Activated naive CD8-positive, alpha-beta T cell treated with anti-CD3 and anti-CD28 coated beads, Interleukin-2, amount 50 U/mL, for 24 hours (primary cell): Measurements from ENCODE around the gene APOBEC3G.
"Not testable (repeated sequence)": the region's sequence is repeated elsewhere in the genome, so short reads cannot be mapped to it uniquely, and the experiment has no call there.

Experiments
- ATAC-seq: fragments of 150-1000 bp; cut with Tn5 transposase; one replicate; pipeline ENCODE4 v1.10.0; 2021
- DNase-seq: peaks from one replicate; pipeline ENCODE4 v3.0.0; 2021
- H3K27ac Mint-ChIP-seq: one replicate; pipeline ENCODE4 v1.8.0; 2021; ENCODE audit warnings: mild to moderate bottlenecking, mixed read lengths
- H3K27me3 Mint-ChIP-seq: one replicate; pipeline ENCODE4 v1.8.0; 2021; ENCODE audit warnings: mixed read lengths
- H3K36me3 Mint-ChIP-seq: one replicate; pipeline ENCODE4 v1.8.0; 2021; ENCODE audit warnings: low read depth, mixed read lengths
- H3K4me1 Mint-ChIP-seq: one replicate; pipeline ENCODE4 v1.8.0; 2021; ENCODE audit warnings: mixed read lengths
- H3K4me3 Mint-ChIP-seq: one replicate; pipeline ENCODE4 v1.8.0; 2021; ENCODE audit warnings: mild to moderate bottlenecking, moderate library complexity, mixed read lengths
- H3K9me3 Mint-ChIP-seq: one replicate; pipeline ENCODE4 v1.8.0; 2021; ENCODE audit warnings: mixed read lengths

Gene APOBEC3G

GRCh38 chr22:39049486-39049885 is 27.6 kb upstream of the APOBEC3G start:
- H3K27ac Mint-ChIP-seq, ATAC-seq, H3K9me3 Mint-ChIP-seq, H3K27me3 Mint-ChIP-seq, H3K36me3 Mint-ChIP-seq, H3K4me3 Mint-ChIP-seq, H3K4me1 Mint-ChIP-seq, DNase-seq: not testable (repeated sequence)

- not testable (repeated sequence) for H3K36me3 Mint-ChIP-seq, DNase-seq, H3K4me3 Mint-ChIP-seq, H3K27ac Mint-ChIP-seq, H3K27me3 Mint-ChIP-seq, H3K4me1 Mint-ChIP-seq, H3K9me3 Mint-ChIP-seq, ATAC-seq
These were observed 25.1 kb upstream of the APOBEC3G start for GRCh38 chr22:39051844-39052495.

DNA sequence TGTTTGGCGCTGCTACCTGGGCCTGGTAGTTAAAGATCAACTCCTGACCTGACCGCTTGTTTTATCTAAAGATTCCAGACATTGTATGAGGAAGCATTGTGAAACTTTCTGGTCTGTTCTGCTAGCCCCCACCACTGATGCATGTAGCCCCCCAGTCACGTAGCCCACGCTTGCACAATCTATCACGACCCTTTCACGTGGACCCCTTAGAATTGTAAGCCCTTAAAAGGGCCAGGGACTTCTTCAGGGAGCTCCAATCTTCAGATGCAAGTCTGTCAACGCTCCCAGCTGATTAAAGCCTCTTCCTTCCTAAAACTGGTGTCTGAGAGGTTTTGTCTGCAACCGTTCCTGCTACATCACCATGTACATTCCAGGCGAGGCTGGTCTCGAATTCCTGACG is 21.4 kb upstream of the APOBEC3G start:
- no peaks in the 10 kb centered on the region for H3K4me1 Mint-ChIP-seq
- no peak for DNase-seq
- H3K4me3 Mint-ChIP-seq: no peak overlapping the region
- no peak overlapping the region for H3K27ac Mint-ChIP-seq
- no peak for ATAC-seq
- no peaks in the 10 kb centered on the region for H3K36me3 Mint-ChIP-seq
- H3K27me3 Mint-ChIP-seq: no peaks in the 10 kb centered on the region
- H3K9me3 Mint-ChIP-seq: no peaks in the 10 kb centered on the region

- H3K27me3 Mint-ChIP-seq, H3K4me3 Mint-ChIP-seq, H3K9me3 Mint-ChIP-seq, H3K36me3 Mint-ChIP-seq, H3K27ac Mint-ChIP-seq, ATAC-seq, DNase-seq: not testable (repeated sequence)
- H3K4me1 Mint-ChIP-seq: peaks cover 20% of the 10 kb centered on the region
These were observed 15.8 kb upstream of the APOBEC3G start for GRCh38 chr22:39061290-39061689.

- not testable (repeated sequence) for H3K4me3 Mint-ChIP-seq, H3K9me3 Mint-ChIP-seq, H3K36me3 Mint-ChIP-seq, ATAC-seq, DNase-seq, H3K27me3 Mint-ChIP-seq, H3K27ac Mint-ChIP-seq
- H3K4me1 Mint-ChIP-seq: peaks cover 20% of the 10 kb centered on the region
These were observed 15.1 kb upstream of the APOBEC3G start for GRCh38 chr22:39061951-39062350.

- ATAC-seq, H3K27me3 Mint-ChIP-seq, H3K36me3 Mint-ChIP-seq, H3K4me3 Mint-ChIP-seq, H3K9me3 Mint-ChIP-seq, DNase-seq: not testable (repeated sequence)
- Mint-ChIP-seq H3K4me1 (peaks cover 20% of the 10 kb centered on the region), H3K27ac (peak overlapping the region; percentile 80)
These were observed 13.2 kb upstream of the APOBEC3G start for GRCh38 chr22:39063904-39064303.

DNA sequence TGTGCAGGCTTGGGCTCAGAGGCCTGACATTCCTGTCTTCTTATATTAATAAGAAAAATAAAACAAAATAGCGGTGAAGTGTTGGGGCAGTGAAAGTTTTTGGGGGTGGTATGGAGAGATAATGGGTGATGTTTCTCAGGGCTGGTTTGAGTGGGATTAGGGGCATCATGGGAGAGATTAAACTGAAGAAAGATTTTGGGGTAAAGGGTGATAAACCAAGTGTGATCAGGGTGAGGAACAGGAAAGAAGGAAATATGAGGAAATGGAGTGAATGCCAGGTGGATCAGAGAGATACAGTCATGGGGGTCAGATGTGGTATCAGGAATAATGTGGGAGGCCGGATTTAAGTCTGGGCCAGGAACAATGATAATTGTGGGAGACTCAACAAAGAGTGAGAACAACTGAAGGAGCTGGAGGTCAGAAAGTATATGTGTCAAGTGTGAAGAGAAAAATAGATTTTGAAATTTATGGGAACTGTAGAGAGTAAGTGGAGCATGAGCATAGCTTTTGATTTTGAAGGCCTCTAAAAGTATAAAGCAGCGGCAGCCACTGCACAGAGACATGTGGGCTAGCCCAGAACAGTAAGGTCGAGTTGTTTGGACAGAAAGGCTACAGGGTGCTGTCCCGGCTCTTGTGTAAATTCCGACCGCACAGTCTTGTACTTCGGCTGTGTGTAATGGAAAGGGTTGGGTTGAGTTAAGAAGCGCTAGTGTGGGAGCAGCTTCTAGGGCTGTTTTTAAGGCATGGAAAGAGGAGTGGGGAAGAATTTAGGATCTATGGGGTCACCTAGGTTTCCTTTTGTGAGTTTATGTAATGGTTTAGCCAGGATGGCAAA is 10.4 kb upstream of the APOBEC3G start:
- DNase-seq, H3K4me3 Mint-ChIP-seq, H3K36me3 Mint-ChIP-seq, H3K27me3 Mint-ChIP-seq, H3K9me3 Mint-ChIP-seq, H3K27ac Mint-ChIP-seq: not testable (repeated sequence)
- peaks cover 31% of the 10 kb centered on the region for H3K4me1 Mint-ChIP-seq
- peak; percentile 47 for ATAC-seq

DNA sequence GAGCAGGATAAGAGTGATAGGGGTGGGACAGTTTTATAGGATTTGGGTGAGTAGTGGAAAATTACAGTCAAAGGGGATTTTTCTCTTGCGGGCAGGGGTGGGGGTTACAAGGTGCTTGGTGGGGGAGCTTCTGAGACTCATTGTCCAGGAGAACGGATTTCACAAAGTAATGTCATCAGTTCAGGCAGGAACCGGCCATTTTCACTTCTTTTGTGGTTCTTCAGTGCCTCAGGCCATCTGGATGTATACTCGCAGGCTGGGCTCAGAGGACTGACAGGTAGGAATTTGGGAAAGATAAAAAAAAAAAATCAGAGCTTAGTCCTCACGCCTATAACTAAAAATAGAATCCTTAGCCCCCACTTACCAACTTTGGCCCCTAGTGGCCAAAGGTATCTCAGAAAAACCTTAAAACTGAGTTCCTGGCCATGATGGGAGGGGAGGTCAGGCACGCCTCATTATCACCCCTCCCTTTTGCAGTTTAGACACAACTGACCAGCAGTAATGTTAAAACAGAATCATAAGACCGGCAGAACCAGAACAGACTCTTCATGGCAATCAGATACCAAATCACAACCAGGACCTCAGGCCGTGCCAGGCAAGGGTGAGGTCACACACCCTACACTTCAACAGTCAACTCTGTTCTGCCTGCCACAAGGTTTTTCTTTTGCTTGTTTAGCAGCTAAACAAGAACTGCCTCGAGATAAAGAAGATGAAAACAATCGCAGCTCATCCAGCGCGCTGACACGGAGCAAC is 8.9 kb upstream of the APOBEC3G start:
- peaks cover 2% of the 10 kb centered on the region for H3K36me3 Mint-ChIP-seq
- DNase-seq (no peak), ATAC-seq (no peak)
- H3K27ac Mint-ChIP-seq: no peak overlapping the region
- no peak overlapping the region for H3K4me3 Mint-ChIP-seq
- H3K9me3 Mint-ChIP-seq: peaks cover 3% of the 10 kb centered on the region
- peaks cover 38% of the 10 kb centered on the region for H3K4me1 Mint-ChIP-seq
- no peaks in the 10 kb centered on the region for H3K27me3 Mint-ChIP-seq

- H3K9me3 Mint-ChIP-seq: peaks cover 3% of the 10 kb centered on the region
These were observed 6.9 kb upstream of the APOBEC3G start for GRCh38 chr22:39070186-39070585.

DNA sequence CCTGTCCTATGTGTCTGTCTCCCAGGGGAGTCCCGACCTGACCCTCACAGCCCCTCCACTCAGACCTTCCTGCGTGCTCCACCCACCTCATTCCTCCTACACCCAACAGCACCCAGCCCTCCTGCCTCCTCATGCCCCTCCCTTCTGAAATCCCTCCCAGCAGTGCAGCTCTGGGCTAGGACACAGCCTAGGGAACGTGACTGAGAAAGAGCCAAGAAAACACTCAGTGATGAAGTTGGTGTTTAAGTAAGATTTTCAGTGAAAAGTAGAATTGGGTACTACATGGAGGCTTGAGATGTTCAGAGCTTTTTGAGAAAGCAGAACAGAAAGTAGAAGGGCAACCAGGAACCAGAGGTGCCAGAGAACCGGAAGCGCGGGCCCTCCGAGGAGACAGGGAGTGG is 4.5 kb upstream of the APOBEC3G start:
- not testable (repeated sequence) for DNase-seq, ATAC-seq, H3K27me3 Mint-ChIP-seq, H3K36me3 Mint-ChIP-seq, H3K9me3 Mint-ChIP-seq, H3K4me3 Mint-ChIP-seq
- peak overlapping the region; percentile 61 for H3K27ac Mint-ChIP-seq
- peaks cover 41% of the 10 kb centered on the region for H3K4me1 Mint-ChIP-seq

More at GRCh38 chr22:39070186-39070585, 6.9 kb upstream of the APOBEC3G start:
- H3K4me1 Mint-ChIP-seq: peaks cover 34% of the 10 kb centered on the region
- H3K27me3 Mint-ChIP-seq: no peaks in the 10 kb centered on the region
- peak overlapping the region; percentile 57 for H3K27ac Mint-ChIP-seq
- H3K4me3 Mint-ChIP-seq: no peak overlapping the region
- no peak for DNase-seq
- H3K36me3 Mint-ChIP-seq: peaks cover 2% of the 10 kb centered on the region
- no peak for ATAC-seq

DNA sequence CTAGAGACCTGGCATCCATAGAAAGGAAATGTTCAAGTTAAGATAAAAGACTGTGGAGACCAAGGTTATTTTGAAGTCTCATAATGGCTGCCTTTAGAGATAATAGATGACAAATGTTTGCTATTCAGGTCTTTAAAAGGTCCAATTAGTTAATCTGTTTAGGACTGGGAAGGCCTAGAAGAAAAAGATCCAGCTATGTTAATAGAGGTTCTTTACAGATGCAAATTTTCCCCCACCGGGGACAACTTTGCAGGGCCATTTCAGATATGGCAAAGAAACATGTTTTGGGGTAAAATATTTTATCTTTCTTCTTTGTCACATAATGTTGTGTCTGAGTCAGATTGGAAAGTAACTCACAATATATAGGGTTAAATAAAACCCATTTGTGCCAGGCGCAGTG is 3.1 kb upstream of the APOBEC3G start:
- Mint-ChIP-seq H3K27me3 (no peaks in the 10 kb centered on the region), H3K4me3 (no peak overlapping the region), H3K9me3 (no peaks in the 10 kb centered on the region), H3K4me1 (peaks cover 52% of the 10 kb centered on the region), H3K27ac (no peak overlapping the region), H3K36me3 (peaks cover 13% of the 10 kb centered on the region)
- no peak for ATAC-seq
- no peak for DNase-seq

DNA sequence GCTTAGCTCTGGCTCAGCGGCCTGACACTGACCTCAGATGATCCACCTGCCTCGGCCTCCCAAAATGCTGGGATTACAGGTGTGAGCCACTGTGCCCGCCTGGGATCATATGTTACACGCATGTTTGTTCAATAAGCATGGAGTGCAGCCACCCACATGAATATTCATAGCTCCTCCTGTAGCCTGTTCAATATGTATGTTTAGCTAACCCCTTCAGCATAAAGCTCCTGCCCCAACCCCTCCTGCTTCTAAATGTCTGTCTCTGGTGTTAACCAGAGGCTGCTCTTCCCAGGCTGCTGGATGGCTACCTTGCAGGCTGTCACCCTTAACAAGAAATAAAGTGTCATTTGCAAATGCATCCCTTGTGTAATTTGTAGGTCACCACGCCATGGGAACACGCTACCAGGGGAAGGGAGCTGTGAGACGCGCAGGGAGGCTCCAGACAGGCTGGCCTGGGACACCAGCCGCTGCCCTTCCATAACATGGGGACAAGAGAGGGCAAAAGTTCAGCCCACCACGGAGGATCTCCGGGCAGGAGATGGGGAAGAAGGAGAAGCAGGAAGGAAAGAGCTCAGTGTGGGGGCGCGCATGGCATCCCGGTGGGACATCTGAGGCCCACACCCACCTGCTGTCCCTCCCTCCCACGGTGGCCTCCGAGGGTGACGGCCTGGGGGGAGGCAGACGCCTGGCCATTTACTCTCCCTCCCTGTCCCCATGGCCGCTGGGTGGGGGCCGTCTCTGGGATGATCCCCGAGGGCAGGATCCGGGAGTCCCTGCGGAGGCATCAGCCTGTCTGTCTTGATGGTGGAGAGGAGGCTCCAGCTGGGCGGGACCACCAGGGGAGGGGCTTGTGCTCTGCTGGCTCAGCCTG is 685 bp upstream of the APOBEC3G start:
- not testable (repeated sequence) for H3K9me3 Mint-ChIP-seq, DNase-seq, H3K27me3 Mint-ChIP-seq, ATAC-seq
- H3K4me3 Mint-ChIP-seq: peak overlapping the region; percentile 78
- peaks cover 28% of the 10 kb centered on the region for H3K36me3 Mint-ChIP-seq
- H3K27ac Mint-ChIP-seq: peak overlapping the region; percentile 85
- H3K4me1 Mint-ChIP-seq: peaks cover 63% of the 10 kb centered on the region

DNA sequence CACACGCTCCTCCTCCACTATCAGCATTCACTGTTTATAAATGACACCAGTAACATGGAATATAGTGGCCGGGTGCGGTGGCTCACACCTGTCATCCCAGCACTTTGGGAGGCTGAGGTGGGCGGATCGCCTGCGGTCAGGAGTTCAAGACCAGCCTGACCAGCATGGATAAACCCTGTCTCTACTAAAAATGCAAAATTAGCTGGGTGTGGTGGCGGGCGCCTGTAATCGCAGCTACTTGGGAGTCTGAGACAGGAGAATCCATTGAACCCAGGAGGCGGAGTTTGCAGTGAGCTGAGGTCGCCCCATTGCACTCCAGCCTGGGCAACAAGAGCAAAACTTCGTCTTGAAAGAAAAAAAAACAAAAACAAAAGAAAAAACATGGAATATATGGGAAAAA is 837 bp downstream of the APOBEC3G start:
- Mint-ChIP-seq H3K36me3 (peaks cover 37% of the 10 kb centered on the region), H3K27ac (peak overlapping the region; percentile 93), H3K4me1 (peaks cover 72% of the 10 kb centered on the region), H3K4me3 (peak overlapping the region; percentile 94)
- not testable (repeated sequence) for H3K9me3 Mint-ChIP-seq, DNase-seq, ATAC-seq, H3K27me3 Mint-ChIP-seq

DNA sequence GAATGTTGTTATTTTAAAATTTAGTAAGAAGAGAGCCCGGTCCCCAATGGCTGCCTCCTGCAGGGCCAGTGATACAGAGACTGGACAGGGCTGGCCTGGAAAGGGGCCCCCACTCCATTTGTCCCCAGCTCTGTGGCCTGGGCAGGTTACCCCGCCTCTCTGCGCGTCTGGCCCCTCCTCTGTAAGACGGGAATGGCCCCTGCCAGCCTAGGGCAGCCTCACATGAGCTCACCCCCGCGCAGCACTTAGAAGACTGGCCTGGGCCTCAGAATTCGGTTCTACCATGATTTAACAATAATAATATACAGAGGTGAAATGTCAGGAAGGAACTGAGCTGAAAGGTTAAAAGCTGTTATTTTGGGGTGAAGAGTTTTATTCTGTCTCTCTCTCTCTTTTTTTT is 1.3 kb downstream of the APOBEC3G start:
- Mint-ChIP-seq H3K4me3 (peak overlapping the region; percentile 94), H3K27ac (peak overlapping the region; percentile 93), H3K27me3 (no peaks in the 10 kb centered on the region), H3K36me3 (peaks cover 37% of the 10 kb centered on the region), H3K9me3 (no peaks in the 10 kb centered on the region), H3K4me1 (peaks cover 76% of the 10 kb centered on the region)
- no peak for DNase-seq
- no peak for ATAC-seq
